HG02571 (cell line): ENCODE measurements around the gene PRRC2B.

Source experiments
- ATAC-seq: cut with Tn5 transposase; IDR thresholded peaks from one replicate; pipeline ENCODE4 v1.9.1; 2021; ENCODE audit warnings: mild to moderate bottlenecking, moderate library complexity; ENCODE audit not compliant: unreplicated experiment

Gene PRRC2B

DNA sequence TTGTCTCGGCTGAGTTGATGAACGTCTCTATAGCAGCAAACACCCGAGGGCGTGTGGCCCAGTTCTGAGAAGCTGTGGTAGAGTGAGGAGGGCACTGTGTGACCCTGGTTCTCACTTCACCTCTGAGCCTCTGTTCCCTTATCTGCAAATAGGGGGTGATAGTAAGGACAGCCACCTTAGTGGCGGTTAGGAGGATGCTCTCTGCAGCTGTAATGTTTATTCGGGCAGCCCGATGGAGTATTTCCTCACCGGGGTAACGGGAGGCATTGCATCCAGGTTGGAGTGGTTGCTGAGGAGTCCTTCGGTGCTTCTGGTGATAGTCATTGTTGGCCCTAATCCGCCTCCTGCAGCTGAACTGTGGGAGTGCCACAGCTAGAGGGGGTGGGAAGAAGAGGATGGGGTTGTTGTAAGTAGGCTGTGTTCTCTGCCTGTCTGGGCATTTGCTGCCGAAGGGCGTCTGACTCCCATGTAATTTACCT is 13.9 kb downstream of the PRRC2B start:
- no peak for ATAC-seq

DNA sequence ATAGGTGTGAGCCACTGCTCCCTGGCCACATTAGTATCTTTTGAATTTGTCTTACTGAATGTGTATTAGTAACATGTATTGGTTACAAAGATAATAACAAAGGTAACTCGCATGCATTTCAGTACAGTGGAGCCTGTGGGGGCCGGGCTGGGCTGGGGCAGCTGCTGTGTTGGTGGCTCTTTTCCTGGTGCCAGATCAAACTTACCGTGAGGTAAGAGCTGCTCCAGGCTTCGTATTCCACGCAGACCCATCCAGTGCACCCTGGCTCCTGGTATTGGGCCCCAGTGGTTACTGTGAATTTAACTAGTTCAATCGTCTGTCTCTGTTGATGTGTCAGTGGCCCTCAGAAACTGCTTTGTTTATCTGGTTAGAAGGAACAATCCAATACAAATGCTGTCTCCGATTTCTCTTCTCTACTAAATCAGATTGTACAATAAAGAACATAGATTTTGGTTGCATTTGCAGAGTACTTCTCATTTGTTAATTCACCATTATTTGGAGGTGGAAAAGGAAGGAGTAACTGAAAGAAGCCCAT is 15.6 kb downstream of the PRRC2B start:
- no peak for ATAC-seq

DNA sequence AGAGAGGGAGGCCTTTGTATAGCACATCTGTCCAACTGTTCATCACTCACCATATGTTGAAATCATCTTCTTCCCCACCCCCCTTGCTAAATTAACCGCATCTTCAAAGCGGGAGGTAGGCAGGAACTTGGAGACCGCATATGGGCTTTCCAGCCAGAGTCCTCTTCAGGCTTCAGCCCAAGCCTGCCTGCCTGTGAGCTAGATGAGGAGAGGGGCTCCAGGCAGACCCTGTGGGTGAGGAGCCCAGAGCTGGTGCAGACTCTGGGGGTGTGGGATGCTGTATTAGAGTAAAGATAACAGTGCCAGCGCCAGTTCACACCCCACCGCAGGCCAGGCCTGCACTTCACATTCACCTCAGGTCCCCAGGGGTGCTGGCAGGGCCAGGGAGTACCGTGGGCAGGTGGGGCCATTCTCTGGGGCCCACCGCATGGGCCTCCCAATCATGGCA is 16.2 kb downstream of the PRRC2B start:
- ATAC-seq = no peak

DNA sequence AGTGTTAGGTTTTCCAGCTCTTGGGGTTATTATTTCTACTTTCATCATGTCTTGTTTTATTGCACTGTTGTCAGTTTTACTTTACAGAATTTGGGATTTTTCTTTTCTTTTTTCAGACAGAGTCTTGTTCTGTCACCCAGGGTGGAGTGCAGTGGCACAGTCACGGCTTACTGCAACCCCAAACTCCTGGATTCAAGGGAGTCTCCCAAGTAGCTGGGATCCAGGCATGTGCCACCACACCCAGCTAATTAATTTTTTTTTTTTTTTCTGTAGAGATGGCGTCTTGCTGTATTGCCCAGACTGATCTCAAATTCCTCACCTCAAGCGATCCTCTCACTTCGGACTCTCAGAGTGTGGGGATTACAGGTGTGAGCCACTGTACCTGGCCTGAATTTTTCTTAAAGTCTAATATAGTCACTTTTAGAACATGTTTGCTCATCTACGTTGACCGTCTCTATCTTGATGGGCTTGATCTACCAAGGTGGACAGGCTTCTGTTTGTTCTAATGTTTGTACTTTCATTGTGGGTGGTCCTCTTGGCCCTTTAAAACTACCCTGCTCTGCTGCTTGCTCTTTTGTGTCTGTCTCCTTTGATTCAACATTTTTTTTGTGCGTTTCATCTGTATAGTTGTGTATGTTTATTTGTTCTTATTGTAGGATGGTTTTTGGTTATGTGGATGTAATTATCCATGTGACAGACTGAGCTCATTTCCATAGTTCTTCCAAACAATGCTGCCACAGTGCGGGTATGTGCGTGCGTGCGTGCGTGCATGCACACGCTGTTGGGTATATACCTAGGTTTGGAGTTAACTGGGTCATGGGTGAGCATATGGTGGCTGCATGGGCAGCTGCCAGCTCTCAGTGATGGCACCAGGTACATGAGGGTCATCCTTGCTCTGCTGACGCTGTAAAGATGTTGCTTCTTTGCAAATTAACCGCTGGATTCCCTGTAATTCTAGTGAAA is 18.1 kb downstream of the PRRC2B start:
- ATAC-seq = no peak

DNA sequence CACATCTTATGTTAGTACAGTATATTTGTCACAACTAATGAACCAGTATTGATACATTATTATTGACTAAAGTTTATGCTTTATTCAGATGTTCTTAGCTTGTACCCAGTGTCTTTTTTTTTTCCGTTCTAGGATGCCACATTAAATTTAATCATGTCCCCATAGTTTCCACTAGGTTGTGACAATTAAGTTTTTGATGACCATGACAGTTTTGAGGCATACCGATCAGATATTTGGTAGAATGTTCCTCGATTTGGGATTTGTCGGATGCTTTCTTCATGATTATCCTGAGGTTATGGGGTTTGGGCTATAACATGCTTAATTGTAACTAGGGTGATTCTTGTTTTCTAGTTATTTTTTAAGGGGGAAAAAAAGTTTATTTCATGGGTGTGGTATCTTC is 22.6 kb downstream of the PRRC2B start:
- no peak for ATAC-seq

DNA sequence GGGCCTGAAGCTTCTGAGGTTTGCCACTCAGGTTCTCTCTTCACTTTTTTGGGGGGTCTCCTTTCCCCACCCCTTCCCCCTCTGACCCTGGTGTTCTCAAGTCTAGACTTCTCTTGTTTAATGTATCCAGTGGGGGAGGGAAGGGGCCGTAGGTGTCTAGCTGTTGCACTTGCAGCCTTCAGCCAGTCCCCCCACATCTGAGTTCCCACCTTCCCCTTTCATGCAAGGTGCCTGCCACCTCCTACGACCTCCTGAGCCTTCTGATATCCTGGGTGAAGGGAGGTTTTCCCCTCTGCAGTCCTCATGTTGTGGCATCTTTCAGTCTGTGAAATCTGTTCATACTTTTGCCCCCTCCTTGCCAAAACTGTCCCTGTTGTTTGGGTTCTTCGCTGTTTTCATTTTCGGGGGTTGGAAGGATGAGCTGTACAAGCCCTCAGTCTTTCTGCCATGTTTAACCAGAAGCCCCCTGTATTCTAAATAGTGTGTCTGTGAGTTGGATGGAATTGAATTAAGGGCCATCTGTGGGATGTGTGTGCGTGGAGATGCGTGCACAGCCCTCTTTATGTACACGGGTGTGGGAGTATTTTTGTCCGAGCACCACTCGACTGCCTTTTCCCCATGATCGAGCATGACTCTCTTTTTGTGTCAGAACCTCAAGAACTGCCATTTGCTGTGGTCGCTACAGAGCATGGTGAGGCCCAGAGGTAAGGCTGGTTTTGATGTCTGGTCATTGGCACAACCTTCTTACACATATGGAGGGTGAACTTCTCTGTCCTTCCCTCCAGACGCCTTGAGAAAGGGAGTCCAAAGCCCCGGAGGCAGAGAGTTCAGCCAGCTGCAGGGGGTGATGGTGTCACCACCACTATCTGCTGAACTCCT is 23.6 kb downstream of the PRRC2B start:
- no peak for ATAC-seq

DNA sequence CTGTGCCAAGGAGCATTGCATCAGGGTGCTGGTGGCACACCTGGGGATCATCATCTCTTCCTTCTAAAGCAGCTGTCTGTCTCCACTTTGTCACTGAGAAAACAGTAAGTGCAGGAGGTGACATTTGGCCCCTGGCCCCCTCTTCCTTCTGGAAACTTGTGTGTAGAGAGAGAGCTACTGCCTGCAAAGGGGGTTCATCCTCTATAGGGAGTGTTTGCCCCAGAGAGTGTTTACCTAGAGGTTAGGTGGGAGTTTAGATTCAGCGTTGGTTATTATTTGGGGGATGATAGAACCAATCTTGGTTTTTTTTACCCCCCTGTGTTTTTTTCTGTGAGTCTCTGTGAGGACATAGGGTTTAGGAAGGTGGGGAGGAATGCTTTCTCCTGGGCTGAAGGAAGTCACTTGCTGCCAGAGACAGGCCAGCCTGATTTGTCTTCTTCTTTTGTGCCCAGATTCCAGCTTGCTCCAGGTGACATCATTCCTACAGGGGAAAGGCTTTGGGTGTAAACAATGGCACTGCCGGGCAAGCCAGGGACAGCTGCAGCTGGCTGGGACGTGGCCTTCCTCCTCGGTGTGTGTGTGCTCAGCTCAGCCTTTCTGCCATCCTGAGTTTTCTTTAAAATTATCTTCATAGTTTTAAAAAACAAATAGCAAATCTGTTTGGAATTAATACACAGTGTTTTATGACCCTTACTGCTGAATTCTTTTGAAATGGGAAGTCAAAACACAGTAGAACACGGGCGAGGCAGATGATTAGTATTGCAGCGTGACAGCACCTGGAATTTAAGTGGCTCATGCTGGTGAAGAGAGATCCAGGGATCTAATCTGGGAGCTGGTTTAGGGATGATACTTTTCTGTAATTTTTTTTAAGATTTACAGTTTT is 24.5 kb downstream of the PRRC2B start:
- ATAC-seq = no peak

DNA sequence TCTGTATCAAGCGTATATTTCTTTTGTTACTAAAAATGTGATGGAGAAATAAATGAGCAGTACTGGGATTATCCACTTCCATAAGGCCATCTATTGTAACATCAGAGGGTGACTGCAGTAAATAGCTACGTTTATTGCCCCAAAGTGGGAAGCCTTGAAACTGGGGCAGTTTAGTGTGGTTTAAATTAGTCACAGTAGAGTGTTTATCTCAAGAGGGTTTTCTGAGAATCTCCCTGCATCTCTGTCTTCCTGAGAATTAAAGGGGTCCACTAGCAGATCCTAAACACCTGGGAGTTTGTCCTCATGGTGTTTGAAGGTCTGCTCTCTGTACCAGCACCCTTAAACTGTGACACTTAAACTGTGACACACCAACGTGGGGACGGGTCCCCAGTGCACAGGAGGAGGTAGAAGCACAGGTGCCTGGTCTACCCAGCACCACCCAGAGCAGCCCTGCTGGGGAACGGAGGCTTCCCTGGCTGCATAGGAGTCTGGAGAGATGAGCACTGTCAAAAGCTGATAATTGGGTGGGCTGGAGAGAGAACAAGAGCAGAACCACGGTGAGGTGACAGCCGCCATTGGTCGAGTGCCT is 25.2 kb downstream of the PRRC2B start:
- no peak for ATAC-seq

DNA sequence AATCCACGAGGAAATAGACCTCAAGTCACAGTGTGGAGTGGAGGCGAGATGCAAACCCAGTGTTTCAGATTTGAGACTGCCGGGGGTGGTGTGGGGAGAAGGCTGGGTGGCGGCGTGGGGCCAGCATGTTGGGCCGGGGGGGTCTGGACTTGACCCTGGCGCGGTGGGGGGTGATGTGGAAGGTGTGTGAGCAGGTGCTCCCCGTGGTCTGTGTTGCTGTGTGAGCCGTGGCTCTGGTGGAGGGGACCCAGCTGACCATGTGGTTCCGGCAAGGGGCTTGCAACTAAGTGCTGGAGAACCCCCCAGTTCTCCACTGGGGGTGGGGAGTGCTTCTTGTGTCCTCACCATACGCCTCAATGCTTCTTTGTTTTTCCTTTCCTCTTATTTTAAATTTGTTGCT is 25.8 kb downstream of the PRRC2B start:
- no peak for ATAC-seq

DNA sequence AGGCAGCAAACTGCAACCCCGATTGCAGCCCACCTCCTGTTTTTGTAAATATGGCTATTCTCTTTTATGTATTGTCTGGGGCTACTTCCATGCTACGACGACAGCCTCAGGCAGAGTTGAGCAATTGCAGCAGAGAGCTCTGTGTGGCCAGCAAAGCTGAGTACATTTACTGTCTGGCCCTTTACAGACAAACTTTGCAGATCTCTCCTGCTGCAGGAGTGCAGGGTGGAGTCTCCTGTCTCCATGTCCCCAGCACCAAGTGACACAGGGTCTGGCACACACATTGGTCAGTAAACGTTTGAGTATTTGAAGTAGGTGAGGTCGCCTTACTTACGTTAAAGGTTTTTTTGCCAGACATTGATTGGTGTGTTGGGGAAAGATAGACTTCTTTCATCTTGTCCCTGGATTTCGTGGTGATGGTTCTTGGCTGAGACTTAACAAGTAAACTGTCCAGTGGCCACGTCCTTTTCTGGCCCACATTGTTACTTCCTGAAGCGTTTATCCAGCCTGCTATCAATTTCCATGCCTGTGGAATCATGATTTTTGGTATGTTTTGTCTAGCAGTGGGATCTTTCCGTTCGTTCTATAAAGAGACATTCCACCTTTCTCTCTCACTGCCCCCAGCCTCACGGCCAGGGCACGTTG is 27.2 kb downstream of the PRRC2B start:
- ATAC-seq = no peak

DNA sequence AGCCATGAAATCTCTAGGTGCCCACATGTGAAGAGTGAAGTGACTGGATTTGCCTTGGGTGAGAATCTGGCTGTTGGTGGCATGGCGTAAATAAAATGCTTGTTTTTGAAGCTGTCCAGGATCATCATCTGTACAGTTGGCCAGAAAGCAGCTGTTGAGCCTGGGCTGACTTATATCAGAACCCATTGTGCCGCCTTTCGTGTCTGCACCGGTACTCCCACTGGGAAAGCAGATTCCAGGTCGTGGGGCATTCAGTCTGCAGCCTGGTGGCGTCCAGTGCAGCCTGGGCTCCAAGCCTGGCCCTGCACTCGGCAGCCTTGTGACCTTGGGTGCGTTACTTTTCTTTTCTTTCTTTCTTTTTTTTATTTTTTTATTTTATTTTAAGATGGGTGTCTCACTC is 27.8 kb downstream of the PRRC2B start:
- ATAC-seq = no peak

DNA sequence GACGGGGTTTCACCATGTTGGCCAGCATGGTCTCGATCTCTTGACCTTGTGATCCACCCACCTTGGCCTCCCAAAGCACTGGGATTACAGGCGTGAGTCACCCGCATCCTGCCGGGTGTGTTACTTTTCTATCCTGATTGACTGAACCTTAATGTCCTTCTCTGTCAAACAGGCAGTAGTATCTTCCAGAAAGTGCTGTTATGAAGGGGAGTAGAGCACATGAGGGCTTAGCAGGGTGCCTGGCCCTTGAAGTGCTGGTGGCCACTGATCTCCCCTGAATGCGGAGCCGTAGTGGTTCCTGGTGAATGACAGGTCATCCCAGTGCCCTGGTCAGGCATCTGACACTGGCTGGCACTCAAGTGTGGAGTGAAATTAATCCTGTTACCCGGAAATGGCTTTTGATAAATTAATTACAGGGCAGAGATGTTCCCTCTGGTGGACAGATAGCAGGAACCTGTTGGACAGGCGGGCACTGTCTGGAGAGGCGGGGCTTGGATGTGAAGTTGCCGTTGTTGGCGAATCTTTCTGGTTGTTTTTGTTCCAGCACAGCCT is 28.4 kb downstream of the PRRC2B start:
- no peak for ATAC-seq

DNA sequence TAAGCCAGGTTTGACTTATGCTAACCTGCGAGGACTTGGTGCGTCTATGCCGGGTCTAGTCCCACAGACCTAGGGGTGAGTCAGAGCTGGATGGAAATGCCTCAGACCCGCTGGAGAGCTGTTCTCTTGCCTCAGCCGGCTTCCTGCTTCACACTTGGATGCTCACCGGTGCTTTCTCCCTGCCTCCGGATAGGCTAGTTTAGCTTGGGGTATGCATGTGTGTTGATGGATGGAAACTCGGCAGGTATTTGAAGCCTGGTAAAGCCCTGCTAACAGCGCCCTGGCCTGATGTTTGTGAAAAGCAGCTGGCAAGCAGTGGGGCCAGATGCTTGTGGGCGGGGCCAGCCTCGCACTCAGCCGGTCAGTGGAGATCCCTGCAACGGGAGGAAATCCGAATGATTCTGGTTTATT is 29.3 kb downstream of the PRRC2B start:
- no peak for ATAC-seq

DNA sequence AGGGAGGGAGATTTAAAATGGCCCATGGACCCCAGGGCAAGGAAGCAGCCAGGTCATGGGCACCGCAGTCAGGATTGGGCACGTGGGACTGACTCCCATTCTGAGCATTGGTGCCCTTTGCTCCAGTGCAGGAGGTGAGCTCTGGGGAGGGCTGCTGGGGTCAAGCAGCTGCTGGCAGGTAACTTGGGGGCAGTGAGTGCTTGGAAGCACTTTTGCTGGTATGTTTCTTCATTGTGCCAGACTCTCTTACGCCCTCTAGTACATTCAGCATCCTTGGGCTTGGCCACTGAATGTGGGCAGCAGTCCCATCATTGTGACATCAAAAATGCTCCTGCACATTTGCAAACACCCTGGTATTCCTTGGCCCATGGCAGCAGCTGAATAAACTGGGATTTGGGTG is 32.7 kb downstream of the PRRC2B start:
- no peak for ATAC-seq

DNA sequence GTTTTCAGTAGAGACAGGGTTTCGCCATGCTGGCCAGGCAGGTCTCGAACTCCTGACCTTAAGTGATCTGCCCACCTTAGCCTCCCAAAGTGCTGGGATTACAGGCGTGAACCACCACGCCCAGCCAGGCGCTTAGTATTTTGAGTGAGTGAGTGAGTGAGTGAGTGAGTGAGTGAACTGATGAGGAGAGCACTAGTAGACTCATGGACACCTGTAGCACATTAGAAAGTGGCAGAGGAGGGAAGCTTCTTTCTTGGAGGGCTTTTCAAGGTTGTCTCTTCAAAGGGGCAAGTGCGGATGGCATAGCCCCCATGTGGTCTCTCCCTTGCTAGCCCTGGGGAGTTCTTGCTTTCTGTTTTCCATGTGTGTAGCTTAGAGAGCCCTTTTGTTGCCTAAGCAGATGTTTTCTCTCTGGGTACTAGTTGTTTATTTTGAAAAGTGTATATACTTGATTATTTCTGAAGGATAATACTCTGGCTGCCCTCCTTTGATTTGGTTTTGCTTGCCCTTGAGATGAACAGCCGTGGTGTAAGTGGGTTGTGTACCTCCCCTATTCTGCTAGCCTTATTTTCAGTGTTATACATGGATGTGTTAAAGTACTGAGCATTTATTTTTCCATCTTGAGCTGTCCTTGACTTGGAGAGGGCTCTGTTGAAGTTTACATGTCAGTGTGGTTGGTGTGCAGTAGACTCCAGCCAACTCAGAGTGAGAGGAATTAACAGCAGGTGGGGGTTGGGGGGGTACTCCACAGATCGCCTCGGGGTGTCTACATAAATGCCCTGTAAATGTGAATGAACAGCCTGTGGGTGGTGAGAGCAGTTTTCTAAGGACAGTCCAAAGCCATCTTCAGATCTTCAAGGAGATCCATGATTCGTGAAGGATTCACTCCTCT is 35.5 kb downstream of the PRRC2B start:
- ATAC-seq = no peak

DNA sequence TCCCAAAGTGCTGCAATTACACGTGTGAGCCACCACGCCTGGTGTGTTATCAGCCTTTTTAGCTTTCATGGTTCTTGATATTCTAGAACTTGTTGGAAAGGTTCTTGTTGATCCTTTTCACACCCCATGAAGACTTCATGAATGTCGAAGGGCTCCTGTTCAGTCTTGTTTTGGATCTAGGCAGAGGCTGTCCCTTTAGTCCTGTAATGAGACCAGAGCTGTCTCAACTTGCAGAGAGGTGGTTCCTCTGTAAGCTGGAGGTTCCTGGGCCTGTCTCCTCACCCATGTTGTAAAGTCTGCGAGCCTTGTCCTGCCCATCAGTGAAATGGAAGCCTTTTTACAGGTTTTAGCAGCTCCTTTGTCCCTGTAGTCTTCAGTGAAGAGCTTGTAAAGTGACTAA is 38.2 kb downstream of the PRRC2B start:
- ATAC-seq = no peak

DNA sequence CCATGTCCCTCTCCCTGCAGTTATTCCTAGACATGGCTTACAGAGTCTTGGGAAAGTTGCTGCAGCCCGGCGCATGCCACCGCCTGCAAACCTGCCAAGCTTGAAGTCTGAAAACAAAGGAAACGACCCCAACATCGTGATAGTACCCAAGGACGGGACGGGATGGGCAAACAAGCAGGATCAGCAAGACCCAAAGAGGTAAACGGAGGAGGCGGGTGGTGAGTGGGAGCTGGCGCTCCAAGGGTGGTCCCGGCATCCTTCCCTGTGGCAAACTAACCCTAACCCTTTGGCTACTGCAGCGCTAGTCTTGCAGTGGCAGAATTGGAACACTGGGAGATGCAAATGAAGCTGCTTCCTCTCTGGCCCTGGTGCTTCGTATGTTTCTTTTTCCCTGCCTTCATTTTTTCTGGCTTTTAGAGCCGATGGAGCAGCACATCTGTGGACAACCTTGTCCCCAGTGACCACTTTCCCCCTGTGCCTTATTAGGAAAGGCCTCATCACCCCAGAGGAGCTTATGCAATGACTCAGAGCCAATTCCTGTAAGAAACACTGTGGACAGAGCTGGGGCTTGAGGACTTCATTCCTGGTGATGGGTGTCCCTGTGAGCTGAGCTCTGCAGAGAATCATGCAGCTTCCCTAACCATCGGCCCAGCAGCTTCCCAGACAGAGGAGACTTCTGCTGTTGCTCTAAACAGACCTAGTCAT is 38.9 kb downstream of the PRRC2B start:
- ATAC-seq = no peak
